Endothelial cell of umbilical vein (primary cell): ENCODE measurements around the gene HTRA3.

Experiments
- CTCF ChIP-seq, 2 donors: IDR thresholded peaks; 1 replicate in 1 of 2; 2 replicates in 1 of 2; pipeline ENCODE4 v1.5.1; 2011; ENCODE audit warnings: low read length in 2 of 2, mild to moderate bottlenecking in 2 of 2, moderate library complexity in 2 of 2, control low read depth in 1 of 2, inconsistent platforms in 1 of 2, low read depth in 1 of 2; ENCODE audit not compliant: insufficient read depth in 1 of 2; ENCODE audit errors: extremely low read depth in 1 of 2
- EZH2 ChIP-seq: IDR thresholded peaks from 2 replicates; pipeline ENCODE4 v1.6.1; 2012; ENCODE audit warnings: borderline replicate concordance, low read depth, mild to moderate bottlenecking, moderate library complexity, low read length, inconsistent platforms; ENCODE audit not compliant: severe bottlenecking
- FOS ChIP-seq: IDR thresholded peaks from 2 replicates; pipeline ENCODE4 v1.6.1; 2011; ENCODE audit warnings: mild to moderate bottlenecking, low read length, moderate library complexity, borderline replicate concordance; ENCODE audit not compliant: insufficient read depth
- GATA2 ChIP-seq: IDR thresholded peaks from 2 replicates; pipeline ENCODE4 v1.7.0; 2011; ENCODE audit warnings: low read depth, mild to moderate bottlenecking, moderate library complexity, mixed read lengths, low read length; ENCODE audit not compliant: insufficient read length, insufficient read depth
- JUN ChIP-seq: IDR thresholded peaks from 2 replicates; pipeline ENCODE4 v1.6.1; 2011; ENCODE audit warnings: borderline replicate concordance, low read depth; ENCODE audit not compliant: insufficient read length, insufficient read depth
- MYC ChIP-seq: IDR thresholded peaks from one replicate; pipeline ENCODE4 v1.6.1; 2011; ENCODE audit warnings: mild to moderate bottlenecking, low read depth, low read length
- POLR2A ChIP-seq: IDR thresholded peaks from 2 replicates; pipeline ENCODE4 v1.6.1; 2012; ENCODE audit warnings: low read depth, mild to moderate bottlenecking, control low read depth, low read length
- POLR2AphosphoS5 ChIP-seq: IDR thresholded peaks from 2 replicates; pipeline ENCODE4 v1.6.1; 2012; ENCODE audit warnings: low read depth, mild to moderate bottlenecking, control low read depth, low read length, moderate library complexity; ENCODE audit not compliant: insufficient read depth
- TF ChIP-seq, protein P1 (sequence below): IDR thresholded peaks from 2 replicates; pipeline ENCODE4 v1.6.1; 2011; ENCODE audit not compliant: insufficient read depth, insufficient read length

- TF ChIP-seq POLR2A (no peak), CTCF (IDR thresholded peaks at IDR 0.05; ENCODE audit: extremely low read depth in 1 of 2, insufficient read depth in 1 of 2, low read depth in 1 of 2, low read length in 2 of 2) (no peak), POLR2AphosphoS5 (no peak), EZH2 (no peak), FOS (no peak), MYC (no peak), JUN (no peak), GATA2 (no peak)
- TF ChIP-seq, protein P1, sequence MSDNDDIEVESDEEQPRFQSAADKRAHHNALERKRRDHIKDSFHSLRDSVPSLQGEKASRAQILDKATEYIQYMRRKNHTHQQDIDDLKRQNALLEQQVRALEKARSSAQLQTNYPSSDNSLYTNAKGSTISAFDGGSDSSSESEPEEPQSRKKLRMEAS, result no peak
Observed at GRCh38 chr4:8353158-8353669, 83.7 kb downstream of the HTRA3 start.
